GM19099 (cell line): ENCODE data around the gene TP63.

Source experiments
- POLR2A ChIP-seq: IDR thresholded peaks from 3 replicates; pipeline ENCODE4 v1.6.1; 2011; ENCODE audit warnings: low read depth; ENCODE audit not compliant: insufficient read length; ENCODE audit errors: extremely low read depth

Gene TP63

GRCh38 chr3:189621948-189622603 is 9.1 kb upstream of the TP63 start:
- TF ChIP-seq POLR2A: no peak

DNA sequence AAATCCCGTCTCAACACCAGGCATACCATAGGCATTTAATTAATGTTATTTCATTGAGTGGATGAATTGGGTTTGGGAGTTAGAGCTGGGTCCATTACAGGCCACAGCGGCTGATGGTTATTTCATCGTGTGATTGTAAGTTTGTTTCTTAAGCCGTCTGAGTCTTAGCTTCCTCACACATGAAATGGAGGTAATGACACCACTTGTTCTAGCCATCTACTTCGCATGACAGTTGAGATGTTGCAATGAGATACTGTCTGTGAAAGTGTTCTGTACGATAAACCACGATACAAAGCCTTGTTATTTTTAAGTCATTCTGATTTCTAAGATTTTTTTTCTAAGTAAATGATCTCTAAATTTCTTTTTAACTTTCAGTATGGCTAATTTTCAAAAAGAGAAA is 8.6 kb upstream of the TP63 start:
- no peak for TF ChIP-seq POLR2A

- no peak for TF ChIP-seq POLR2A
Observed at GRCh38 chr3:189624130-189624529, 7.1 kb upstream of the TP63 start.

DNA sequence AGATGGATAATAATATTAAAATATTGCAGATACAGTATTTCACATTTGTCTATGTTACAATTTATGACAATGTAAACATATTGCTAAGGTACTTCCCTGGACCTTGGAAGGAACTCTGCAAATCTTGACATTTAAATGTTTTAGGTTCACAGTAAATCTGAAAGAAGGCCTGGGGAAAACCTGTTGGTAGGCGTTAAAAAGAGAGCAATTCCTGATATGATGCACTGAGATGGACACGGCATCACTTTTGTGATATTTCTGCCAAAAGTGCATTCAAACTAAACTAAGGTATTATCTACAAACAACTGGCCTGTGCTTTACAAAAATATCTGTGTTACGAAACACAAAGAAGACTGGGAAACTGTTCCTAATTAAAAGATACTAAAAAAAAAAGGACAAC is 6.1 kb upstream of the TP63 start:
- no peak for TF ChIP-seq POLR2A

- TF ChIP-seq POLR2A: no peak
Observed at GRCh38 chr3:189625572-189625971, 5.6 kb upstream of the TP63 start.

DNA sequence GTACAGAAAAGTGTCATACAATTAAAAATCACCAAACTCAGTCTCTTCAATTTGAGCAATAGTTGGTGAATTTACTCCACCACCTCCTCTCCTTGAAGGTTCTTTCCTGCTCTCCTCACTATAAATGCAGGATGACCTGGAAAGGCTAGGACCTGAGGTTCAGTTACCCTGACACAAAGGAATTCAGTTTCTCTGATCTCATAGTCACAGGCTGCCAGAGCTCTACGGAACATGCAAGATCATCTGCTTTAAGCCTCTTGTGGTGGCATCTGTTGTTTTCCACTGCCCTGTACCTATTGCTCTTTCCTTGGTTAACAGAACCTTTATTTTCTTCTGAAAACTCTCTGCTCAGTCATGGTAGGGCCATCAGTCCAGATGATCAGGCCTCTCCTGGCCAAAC is 4.9 kb upstream of the TP63 start:
- no peak for TF ChIP-seq POLR2A

GRCh38 chr3:189629803-189630455 is 1.3 kb upstream of the TP63 start:
- TF ChIP-seq POLR2A: no peak

- peak; percentile 28 for TF ChIP-seq POLR2A
Observed at GRCh38 chr3:189630767-189631372, 319 bp upstream of the TP63 start.

DNA sequence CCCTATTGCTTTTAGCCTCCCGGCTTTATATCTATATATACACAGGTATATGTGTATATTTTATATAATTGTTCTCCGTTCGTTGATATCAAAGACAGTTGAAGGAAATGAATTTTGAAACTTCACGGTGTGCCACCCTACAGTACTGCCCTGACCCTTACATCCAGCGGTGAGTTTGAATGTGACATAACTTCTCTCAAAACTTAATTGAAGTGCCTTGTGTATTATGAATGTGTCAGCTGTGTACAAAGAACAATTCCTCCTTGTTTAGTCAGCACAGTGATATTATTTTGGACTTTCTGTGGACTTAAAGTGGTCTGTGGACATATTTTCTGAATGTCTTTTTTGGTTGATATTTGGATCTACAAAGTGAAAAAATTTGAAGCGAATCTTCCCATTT is 220 bp downstream of the TP63 start:
- TF ChIP-seq POLR2A: no peak

DNA sequence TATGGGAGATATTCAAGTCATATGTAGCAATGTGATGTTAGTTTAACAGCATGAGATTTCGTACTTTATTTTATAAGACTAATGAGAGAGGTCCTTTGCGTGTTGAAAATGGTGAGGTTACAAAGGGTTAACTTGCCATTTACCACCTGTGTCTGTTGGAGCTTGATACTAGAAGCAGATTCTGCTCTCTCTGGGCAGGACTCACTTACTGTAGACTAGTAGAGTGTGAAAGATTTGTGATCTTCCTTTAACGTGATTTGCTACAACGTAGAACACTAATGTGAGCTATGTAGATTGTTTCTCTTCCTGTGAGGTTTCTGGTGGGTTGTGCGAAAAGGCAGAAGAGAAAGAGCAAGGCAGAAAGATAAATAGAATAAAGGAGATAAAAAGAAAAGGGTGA is 1.1 kb downstream of the TP63 start:
- no peak for TF ChIP-seq POLR2A

DNA sequence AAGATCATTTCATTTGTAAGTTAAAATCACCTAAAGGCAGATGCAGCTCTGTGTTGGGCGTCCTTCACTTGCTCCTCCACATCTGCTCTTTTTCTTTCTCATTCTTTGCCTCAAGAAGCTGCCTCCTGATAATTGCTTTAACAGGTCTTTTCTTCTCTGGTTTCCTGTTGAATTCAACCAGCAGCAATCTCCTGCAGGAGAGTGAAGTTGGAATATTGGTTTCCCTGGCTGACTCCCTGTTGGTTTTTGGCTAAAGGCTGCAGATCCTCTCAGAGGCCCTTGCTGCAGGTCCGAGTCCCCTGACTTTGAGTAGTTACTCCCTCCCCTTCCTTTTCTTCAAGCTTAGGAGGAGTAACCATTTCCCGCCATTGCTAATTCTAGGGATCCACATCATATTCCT is 4.2 kb downstream of the TP63 start:
- no peak for TF ChIP-seq POLR2A

- TF ChIP-seq POLR2A: no peak
Observed at GRCh38 chr3:189636048-189636447, 4.9 kb downstream of the TP63 start.

GRCh38 chr3:189637750-189638149 is 6.6 kb downstream of the TP63 start:
- TF ChIP-seq POLR2A: no peak

DNA sequence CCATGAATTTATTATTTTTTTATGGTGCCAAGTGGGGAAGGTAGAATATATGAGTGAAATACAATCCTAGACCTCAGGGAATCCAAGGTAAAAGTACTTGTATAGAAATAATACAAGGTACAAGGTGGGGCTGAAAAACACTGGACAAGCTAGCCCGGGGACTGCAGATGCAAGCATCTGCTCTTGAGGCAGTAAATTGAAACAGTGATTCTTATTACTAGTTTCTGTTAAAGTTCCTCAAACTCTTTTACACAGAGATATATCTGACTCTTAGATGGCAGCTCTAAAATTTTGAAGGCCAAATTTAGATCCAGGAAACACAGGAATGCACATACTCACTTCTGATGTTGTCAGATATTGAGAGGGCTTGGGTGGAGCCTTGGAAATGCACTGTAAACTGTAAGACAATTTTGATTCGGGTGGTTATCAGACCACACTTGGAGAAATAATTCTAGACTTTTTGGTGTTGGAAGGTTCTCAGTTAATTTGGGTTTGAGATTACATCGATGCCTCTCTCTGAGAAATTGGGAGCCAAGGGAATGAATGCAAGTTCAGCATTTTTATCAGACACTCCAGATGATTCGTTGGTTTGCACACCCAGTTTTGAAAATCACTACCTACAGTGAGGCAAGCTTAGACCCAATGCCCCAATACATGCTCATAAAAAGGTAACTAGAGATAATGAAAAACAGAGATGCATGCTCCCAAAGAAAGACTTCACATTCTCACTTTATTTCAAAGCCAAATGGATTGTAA is 7.3 kb downstream of the TP63 start:
- TF ChIP-seq POLR2A: no peak

DNA sequence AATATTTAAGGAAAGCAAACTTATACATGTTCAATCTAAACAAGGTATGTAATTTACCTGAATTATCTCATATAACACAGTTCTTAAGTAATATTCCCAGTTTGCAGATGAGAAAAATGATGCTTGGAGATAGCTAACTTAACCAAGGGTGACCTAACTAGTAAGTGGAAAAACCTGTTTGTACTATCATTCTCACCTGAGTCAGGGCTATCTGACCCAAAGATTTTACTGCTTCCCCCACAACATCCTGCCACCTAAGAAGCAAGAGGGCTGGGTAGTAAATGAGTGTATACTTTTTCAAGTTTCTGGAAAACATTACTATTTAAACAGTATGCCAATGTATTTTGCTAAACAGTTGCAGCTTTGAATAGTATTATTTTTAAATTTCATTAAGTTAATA is 10.6 kb downstream of the TP63 start:
- TF ChIP-seq POLR2A: no peak
